ENCODE results near the gene RHEBL1. TPM values are rescaled to one million over a fixed set of nuclear protein-coding genes. Genes with fewer than 3 reads are reported as not detected.

Gene RHEBL1
- total and polyA plus RNA-seq, 3 donors from 2014 or later: 1.5 to 5.9 (median 1.7) TPM

DNA sequence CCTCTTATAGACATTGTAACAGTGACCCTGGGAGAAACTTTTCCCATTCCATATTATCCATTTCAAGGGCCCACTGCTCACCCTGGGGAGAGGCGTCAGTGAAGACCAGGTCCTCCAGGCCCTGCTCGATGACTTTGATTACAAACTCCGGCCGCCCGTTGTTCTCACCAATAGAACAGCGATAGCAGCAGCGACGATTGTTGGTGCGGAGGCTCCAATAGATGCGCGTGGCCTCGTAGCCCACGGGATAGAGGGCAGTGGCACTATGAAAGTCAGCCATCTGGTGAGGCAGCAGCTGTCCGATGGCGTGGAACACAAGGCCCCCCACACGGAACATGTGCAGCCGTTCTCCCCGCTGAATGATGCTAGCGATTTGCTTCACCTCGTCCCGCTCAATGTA lies 43.7 kb downstream of the RHEBL1 start:
- DNase-seq: no peak
- Histone ChIP-seq H3K4me1 (no peaks in the 10 kb centered on the region), H3K9me3 (no peaks in the 10 kb centered on the region), H3K27ac (no peak overlapping the region), H3K4me3 (no peak overlapping the region), H3K27me3 (no peaks in the 10 kb centered on the region), H3K36me3 (ENCODE audit: low read depth, missing control alignments) (no peaks in the 10 kb centered on the region)
- intact Hi-C loops (cut with DNase I; ENCODE audit: low total_unique reads): no loop called here
- WGBS, 2 donors: 97% methylated on average over 14 to 21 of the region's 21 CpGs
- TF ChIP-seq CTCF (IDR thresholded peaks at IDR 0.05) (no peak), POLR2A (IDR thresholded peaks at IDR 0.05) (no peak)

DNA sequence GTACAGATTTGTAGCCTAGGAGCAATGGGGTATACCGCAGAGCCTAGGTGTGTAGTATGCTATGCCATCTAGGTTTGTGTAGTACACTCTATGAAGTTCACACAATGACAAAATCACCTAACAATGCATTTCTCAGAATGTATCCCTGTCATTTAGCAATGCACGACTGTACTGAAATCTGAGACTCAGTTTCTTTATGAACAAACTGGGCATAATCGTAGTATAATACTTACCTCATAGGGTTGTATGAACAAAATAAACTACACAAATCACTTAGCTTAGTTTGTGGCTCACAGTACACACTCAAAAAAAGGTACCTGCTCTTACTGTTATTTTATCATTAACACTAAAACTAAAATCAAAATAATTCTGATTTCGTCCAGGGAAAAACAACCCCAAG lies 44.3 kb downstream of the RHEBL1 start:
- intact Hi-C loops (cut with DNase I; ENCODE audit: low total_unique reads): no loop called here
- WGBS, 2 donors: 93 to 94% methylated on average over 4 of the region's 4 CpGs
- H3K27me3 ChIP-seq: no peaks in the 10 kb centered on the region
- H3K4me3 ChIP-seq: no peak overlapping the region
- TF ChIP-seq CTCF (IDR thresholded peaks at IDR 0.05): no peak
- TF ChIP-seq POLR2A (IDR thresholded peaks at IDR 0.05): no peak
- no peaks in the 10 kb centered on the region for H3K36me3 ChIP-seq (ENCODE audit: low read depth, missing control alignments)
- H3K9me3 ChIP-seq: no peaks in the 10 kb centered on the region
- DNase-seq: no peak
- no peaks in the 10 kb centered on the region for H3K4me1 ChIP-seq
- H3K27ac ChIP-seq: no peak overlapping the region

DNA sequence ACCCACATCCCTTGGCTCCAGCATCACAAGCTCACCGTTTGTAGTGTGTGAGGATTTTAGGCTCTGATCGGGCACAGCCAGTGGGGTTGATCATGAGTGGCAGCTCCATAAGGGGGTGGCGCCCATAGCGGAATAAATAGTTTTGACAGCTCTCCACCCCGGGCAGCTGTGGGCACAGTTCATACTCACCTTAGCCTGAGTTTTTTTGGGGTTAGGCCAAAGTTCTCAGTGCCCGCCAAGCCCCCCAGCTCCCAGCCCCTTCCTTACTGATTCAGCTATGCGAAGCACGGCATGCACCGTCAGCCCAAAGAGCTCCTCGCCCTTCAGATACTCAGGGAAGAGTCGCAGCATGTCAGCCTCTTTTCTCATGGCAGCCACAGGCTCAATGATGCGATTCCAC lies 45.2 kb downstream of the RHEBL1 start:
- Histone ChIP-seq H3K4me1 (no peaks in the 10 kb centered on the region), H3K27ac (no peak overlapping the region), H3K27me3 (no peaks in the 10 kb centered on the region), H3K4me3 (no peak overlapping the region), H3K36me3 (ENCODE audit: low read depth, missing control alignments) (no peaks in the 10 kb centered on the region), H3K9me3 (no peaks in the 10 kb centered on the region)
- intact Hi-C loops (cut with DNase I; ENCODE audit: low total_unique reads): no loop called here
- TF ChIP-seq CTCF (IDR thresholded peaks at IDR 0.05) (no peak), POLR2A (IDR thresholded peaks at IDR 0.05) (no peak)
- 81 to 90% methylated on average over 9 to 12 of the region's 12 CpGs for WGBS, 2 donors
- DNase-seq: no peak

DNA sequence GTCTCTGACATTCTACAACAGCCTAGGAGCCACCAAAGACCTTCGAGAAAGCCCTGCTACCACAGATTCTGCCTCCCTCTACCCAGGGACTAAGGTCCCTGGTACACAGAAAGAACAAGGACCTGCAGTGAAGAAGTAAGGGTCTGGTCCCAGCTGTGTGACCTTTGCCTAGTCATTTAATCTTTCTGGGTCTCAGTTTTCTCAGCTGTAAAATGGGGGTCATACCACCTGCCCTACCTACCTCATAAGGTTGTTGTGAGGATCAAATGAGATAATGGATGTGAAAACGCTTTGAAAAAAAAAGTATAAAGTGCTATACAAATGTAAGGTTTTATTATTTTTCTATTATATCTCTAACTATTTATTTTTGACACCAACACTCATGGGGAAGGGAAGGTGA lies 46.0 kb downstream of the RHEBL1 start:
- intact Hi-C loops (cut with DNase I; ENCODE audit: low total_unique reads): no loop called here

More for the DNA sequence above, 46.0 kb downstream of the RHEBL1 start:
- H3K27me3 ChIP-seq: no peaks in the 10 kb centered on the region
- DNase-seq: no peak
- H3K9me3 ChIP-seq: no peaks in the 10 kb centered on the region
- WGBS, 2 donors: 94 to 98% methylated on average over 2 of the region's 2 CpGs
- TF ChIP-seq CTCF (IDR thresholded peaks at IDR 0.05) (no peak), POLR2A (IDR thresholded peaks at IDR 0.05) (no peak)
- H3K27ac ChIP-seq: no peak overlapping the region
- no peaks in the 10 kb centered on the region for H3K4me1 ChIP-seq
- H3K36me3 ChIP-seq (ENCODE audit: low read depth, missing control alignments): no peaks in the 10 kb centered on the region
- H3K4me3 ChIP-seq: no peak overlapping the region

Data from testis (tissue), 3 donors.